Neural cell (in vitro differentiated cells): ENCODE results near the gene LZTFL1.

Experiments used
- EZH2 ChIP-seq: fragments of 200-600, 300-800 bp; shearing (Covaris generic), sonication (generic); IDR thresholded peaks from 2 replicates; pipeline ENCODE4 v1.6.1; 2014; ENCODE audit warnings: antibody characterized with exemption, low read length, borderline replicate concordance, mild to moderate bottlenecking; ENCODE audit not compliant: insufficient read depth, poor library complexity, severe bottlenecking
- POLR2AphosphoS5 ChIP-seq: IDR thresholded peaks from 2 replicates; pipeline ENCODE4 v1.6.1; 2012
- TF ChIP-seq, protein P1 (sequence below): fragments of 450-650 bp; IDR thresholded peaks from 2 replicates; pipeline ENCODE4 v1.5.1; 2014; ENCODE audit warnings: antibody characterized with exemption, mild to moderate bottlenecking, moderate library complexity; ENCODE audit not compliant: poor library complexity, severe bottlenecking

DNA sequence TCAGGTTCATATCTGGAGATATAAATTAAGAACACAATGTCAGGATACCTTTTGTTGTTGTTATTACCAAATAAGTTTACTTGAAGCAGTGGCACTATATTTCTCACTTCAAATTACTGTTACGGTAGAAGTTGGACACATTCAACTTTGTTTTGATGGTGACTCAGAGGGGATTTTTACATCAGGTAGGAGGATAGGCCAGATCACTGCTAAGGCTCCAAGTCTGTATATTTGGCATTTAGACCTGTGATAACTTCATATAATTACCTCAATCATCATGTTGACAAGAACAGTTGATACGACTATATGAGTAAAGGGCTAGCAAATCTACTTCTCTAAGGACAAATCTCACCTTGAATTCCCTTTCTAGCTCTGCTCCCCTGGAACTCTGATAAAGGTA is 15.6 kb downstream of the LZTFL1 start:
- TF ChIP-seq EZH2 (no peak), POLR2AphosphoS5 (no peak)
- TF ChIP-seq, protein P1, sequence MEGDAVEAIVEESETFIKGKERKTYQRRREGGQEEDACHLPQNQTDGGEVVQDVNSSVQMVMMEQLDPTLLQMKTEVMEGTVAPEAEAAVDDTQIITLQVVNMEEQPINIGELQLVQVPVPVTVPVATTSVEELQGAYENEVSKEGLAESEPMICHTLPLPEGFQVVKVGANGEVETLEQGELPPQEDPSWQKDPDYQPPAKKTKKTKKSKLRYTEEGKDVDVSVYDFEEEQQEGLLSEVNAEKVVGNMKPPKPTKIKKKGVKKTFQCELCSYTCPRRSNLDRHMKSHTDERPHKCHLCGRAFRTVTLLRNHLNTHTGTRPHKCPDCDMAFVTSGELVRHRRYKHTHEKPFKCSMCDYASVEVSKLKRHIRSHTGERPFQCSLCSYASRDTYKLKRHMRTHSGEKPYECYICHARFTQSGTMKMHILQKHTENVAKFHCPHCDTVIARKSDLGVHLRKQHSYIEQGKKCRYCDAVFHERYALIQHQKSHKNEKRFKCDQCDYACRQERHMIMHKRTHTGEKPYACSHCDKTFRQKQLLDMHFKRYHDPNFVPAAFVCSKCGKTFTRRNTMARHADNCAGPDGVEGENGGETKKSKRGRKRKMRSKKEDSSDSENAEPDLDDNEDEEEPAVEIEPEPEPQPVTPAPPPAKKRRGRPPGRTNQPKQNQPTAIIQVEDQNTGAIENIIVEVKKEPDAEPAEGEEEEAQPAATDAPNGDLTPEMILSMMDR = no peak
